NCI-H2196 (cell line): ENCODE measurements around the gene MEF2A.
A peak's percentile ranks its signal among the peaks of the same experiment; 100 is the strongest.
"Not testable (repeated sequence)": the region's sequence is repeated elsewhere in the genome, so short reads cannot be mapped to it uniquely, and the experiment has no call there.

ENCODE experiments used
- DNase-seq: peaks from one replicate; lab custom pipeline; 2025; ENCODE audit not compliant: unreplicated experiment; lab: John Stamatoyannopoulos, UW

The MEF2A gene

GRCh38 chr15:99565299-99566156 is at the start of gene MEF2A:
Gene MEF2A, plus strand, starts transcription at chr15:99565984. Its CDS starts 67,136 bp downstream, at chr15:99633120.
- peak; percentile 72 for DNase-seq

GRCh38 chr15:99518191-99518590 is 47.6 kb upstream of the MEF2A start:
- DNase-seq: no peak

DNA sequence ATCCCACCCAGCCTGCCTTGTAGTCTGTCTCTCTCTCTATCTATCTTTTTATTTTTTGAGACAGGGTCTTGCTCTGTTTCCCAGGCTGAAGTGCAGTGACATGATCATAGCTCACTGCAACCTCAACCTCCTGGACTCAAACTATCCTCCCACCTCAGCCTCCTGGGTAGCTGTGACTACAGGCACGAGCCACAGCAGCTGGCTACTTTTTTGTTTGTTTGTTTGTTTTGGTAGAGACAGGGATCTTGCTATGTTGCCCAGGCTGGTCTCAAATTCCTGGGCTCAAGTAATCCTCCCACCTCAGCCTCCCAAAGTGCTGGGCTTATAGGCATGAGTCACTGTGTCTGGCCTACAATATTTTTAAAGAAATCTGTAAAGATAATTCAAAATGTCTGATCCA is 46.4 kb upstream of the MEF2A start:
- DNase-seq: not testable (repeated sequence)

DNA sequence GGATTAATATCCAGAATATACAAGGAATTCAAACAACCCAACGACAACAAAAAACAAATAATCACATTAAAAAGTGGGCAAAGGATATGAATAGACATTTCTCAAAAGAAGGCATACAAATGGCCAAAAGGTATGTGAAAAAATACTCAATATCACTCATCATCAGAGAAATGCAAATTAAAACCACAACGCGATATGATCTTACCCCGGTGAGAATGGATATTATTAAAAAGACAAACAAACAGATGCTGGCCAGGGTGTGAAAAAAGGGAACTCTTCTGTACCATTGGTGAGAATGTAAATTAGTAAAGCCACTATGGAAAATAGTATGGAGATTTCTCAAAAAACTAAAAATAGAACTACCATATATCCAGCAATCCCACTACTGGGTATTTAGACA is 43.5 kb upstream of the MEF2A start:
- DNase-seq: no peak

DNA sequence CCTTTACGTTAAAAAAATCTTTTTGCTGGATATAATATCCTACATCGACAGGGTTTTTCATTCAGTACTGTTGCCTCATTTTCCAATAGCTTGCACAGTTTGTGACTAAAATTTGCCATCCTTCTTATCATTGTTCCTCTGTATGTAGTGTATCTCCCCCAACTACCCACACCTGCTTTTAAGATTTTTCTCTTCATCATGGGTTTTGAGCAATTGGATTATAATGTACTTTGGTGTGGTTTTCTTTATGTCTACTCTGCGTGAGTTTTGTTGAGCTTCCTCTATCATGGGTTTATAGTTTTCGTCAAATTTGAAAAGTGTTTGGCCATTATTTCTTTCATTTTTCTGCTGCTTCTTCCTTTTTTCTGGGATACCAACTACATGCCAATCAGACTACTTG is 39.6 kb upstream of the MEF2A start:
- DNase-seq: no peak

GRCh38 chr15:99526671-99527070 is 39.1 kb upstream of the MEF2A start:
- DNase-seq: no peak

DNA sequence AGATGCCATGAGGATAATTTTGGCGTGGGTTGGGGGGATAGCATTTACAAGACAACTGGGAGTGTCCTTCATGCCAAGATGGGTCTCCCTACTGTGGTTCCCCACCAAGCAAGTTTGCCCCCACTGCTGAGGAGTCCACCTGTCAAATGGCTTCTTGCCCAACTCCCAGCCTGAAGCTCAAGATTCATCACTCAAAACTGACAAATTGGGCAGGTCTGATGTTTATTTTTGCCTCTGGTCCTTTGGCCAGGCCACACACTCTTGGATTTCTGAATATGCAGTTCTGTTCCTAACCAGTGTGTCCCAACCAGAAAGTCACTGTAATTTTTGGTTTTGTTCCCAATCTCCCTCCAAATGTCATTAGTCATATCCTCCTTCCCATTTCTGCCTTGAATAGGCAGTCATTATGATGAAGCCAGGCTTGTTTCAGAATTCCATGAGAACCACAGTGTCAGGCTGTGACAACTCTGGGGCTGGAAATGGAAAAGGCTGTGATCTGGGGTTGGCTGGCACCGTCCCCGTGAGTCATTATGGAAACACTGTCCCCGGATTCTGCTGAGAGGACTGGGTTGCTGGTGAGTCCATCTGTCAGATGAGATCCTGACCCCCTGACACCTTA is 29.3 kb upstream of the MEF2A start:
- DNase-seq: no peak

DNA sequence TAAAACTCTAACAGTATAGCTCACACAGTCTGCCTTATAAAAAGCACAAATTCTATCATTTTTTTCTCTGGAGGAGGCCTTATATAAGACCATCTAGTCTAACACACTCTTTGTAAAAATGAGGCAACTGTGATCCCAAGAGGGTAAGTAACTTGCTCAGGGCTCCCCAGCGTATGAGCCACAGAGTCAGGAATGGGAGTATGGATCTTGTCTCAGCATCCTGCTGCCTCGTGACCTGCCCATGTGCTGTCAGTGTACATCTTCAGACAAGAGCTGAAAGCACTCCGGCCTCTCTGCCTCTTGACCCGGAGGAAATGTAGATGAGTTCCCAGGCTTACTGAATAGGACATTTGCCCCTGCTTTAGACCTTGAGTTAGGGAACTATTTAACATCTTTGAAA is 28.4 kb upstream of the MEF2A start:
- DNase-seq: no peak

DNA sequence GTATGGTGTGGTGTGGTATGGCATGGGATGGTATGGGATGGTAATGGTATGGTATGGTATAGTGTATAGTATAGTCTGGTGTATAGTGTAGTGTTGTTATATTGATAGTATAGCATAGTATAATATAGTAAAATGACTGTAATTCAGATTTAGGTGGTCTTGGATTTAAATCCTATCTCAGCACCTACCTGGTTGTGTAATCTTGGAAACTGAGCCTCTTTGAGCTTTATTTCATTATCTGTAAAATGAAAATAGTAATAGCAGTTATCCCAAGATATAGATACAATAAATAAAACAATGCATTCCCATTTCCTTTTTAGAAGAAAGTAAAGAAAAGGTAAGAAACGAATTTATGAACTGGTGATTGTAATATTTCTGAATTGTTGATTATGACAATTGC is 27.5 kb upstream of the MEF2A start:
- no peak for DNase-seq

- no peak for DNase-seq
These were observed 23.0 kb upstream of the MEF2A start for GRCh38 chr15:99542828-99543227.

- DNase-seq: no peak
These were observed 20.2 kb upstream of the MEF2A start for GRCh38 chr15:99545605-99546004.

DNA sequence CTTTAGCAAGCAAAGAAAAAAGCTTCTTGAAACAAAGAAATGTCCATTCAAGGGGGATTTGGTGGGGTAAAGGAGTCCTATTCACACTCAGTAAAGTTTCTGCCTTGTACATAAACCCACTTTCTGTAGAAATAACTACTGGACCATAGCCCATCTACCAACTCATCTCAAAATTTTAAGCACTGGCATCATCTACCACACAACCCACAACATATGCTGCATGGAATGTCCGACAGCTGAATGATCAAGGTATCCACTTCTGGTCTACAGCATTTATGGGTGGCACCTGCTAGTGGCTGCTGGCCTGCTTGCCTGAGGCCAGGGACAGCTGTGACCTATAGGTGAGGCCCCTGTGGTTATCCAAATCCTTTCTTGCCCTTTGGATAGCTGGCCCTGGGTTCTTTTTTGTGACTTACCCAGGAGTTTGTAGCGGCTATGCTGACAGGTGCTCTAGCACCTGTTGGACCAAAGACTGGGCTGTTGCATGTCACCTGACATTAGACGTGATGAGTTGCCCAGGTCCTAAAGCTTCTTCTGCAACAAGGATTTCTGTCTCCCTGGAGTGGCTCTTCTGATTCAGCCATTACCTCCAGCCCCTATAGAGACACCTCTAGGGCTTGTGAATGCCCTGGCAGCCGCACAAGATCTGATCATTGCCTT is 19.2 kb upstream of the MEF2A start:
- no peak for DNase-seq

- DNase-seq: no peak
These were observed 18.3 kb upstream of the MEF2A start for GRCh38 chr15:99547517-99547916.

DNA sequence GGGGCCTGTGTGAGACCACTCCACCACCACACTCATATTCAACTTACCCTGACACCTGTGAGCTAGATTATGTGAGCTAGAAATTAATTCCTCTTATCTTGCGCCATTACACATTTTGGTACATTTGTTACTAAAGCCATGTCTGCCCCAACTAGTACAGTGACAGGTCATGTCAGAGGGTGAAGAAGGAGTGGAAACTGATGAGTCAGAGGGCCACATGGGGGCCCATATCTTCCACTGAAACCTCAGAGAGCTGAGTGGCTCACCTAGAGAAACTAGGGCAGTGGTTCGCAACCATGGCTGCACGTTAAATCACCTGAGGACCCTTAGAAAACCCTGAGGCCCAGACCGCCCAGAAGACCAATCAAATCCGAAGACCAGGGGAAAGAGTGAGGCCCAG is 15.7 kb upstream of the MEF2A start:
- DNase-seq: no peak

GRCh38 chr15:99552111-99552510 is 13.7 kb upstream of the MEF2A start:
- no peak for DNase-seq

DNA sequence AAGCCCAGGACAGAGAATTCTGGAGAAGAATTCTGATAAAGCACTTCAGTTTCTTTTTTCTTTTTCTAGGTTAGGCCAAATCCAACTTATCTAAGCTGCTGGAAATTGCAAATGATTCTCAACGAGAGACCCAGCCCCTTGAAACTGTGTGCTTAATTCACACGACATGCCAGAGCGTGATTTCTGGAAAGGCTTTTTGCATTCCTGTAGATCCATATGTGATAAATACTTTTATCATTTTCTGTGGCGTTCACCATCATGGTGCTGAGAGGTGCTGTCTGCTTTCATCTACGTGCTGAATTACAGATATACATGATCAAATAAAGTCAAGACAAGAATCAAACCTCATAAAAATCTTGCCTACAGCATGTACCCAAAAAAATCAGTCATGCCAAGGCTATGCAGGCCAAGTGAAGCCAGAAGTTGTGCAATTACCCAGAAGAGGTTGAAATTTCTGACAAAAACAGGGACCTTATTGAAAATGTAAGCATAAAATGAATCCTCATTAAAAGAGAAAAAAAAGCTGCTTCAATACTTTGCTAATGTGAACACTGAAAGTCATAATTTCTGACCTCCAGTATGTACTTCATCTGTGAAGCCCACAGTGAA is 10.8 kb upstream of the MEF2A start:
- DNase-seq: no peak

DNA sequence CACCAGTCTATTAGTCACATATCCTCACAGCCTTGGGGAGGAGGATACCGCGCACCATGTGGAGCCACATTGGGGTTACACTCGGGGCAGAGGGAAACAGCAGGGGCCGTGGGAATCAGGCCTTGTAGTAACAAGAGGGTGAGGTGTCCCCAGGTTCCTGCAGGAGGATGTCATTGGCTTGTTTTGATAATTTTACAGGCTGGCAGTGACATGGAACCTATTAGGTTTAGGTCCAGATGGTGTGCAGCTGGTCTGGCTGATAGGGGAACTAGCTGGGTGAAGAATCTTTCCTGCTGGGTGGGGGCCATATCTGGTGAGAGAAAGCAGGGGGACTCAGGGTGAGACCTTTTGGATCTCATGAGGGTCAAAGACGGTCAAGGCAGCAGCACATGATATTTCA is 9.8 kb upstream of the MEF2A start:
- DNase-seq: no peak

GRCh38 chr15:99556578-99556977 is 9.2 kb upstream of the MEF2A start:
- DNase-seq: no peak

DNA sequence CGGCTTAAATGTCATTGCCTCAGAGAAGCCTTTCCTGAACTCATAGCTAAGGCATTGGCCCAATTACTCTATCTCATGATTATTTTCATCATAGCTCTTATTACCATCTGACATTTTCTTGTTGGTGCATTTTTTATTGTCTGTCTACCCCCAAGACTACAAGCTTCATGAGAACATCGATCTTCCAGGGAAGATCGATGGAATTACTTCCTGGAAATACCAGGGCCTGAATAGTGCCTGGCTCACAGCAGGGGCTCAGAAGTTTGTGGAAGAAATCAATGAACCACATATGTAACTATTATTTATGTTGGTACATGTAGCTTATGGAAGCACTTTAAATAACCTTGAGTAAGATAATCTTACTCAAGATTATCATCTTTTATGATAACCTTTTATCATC is 7.7 kb upstream of the MEF2A start:
- no peak for DNase-seq

DNA sequence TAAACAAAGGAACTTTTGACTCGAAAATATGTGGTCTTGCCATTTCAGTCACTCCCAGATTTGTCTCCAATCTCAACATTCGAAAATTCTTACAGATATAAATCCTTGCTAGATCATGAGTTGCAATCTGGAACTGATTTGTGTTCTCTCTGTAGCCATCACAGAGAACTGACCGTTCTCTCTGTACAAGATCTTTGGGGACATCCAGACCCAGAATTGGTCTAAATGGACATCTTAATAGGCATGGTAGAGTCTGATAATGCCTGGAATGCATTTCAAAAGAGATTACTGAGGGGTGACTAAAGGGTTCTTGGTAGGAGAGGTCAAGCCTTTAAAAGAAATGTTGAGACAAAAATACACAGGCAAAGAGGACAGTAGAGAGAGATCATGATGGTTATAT is 7.2 kb upstream of the MEF2A start:
- DNase-seq: no peak

DNA sequence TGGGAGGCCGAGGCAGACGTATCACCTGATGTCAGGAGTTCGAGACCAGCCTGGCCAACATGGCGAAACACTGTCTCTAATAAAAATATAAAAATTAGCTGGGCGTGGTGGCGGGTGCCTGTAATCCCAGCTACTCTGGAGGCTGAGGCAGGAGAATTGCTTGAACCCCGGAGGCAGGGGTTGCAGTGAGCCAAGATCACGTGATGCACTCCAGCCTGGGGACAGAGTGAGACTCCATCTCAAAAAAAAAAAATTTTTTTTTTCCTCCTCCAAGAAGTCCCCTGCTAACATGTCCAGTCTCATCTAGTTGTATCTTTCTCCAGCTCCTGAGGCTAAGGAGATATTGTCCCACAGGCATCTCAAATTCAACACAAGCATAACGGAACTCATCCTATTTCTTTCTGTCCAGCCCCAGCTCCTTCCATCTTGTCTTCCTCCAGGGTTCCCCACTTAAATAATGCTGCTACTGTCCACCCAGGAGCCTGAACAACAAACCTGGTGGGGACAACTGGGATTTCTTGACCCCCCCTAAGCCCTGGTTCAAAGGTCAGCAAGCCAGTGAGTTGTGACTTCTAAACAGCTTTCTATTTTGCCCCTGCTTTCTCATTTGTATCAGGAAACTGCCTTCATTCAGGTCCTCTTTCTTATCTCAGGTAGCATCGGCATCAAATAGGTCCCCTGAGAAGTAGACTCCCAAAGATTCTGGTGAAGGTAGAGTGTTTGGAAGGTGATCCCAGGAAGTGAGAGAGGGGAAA is 4.1 kb upstream of the MEF2A start:
- DNase-seq: no peak
